Fibroblast of skin of scalp (primary cell): Measurements from ENCODE around the gene PKD1L1. TPM values are rescaled to one million over a fixed set of nuclear protein-coding genes. Genes with fewer than 3 reads are reported as not detected.
"Not testable (repeated sequence)": the region's sequence is repeated elsewhere in the genome, so short reads cannot be mapped to it uniquely, and the experiment has no call there.

ENCODE experiments used
- DNase-seq: peaks from one replicate; pipeline ENCODE4 v3.0.0-alpha.2; 2013
- polyA plus RNA-seq, 2 experiments: library from polyadenylated mRNA; unstranded; fragments of 120-200 nt; gene quantifications; one replicate each; pipeline ENCODE4 v1.2.1, GENCODE V29; 2013; ENCODE audit not compliant: insufficient read length in 2 of 2

PKD1L1 gene, protein sequence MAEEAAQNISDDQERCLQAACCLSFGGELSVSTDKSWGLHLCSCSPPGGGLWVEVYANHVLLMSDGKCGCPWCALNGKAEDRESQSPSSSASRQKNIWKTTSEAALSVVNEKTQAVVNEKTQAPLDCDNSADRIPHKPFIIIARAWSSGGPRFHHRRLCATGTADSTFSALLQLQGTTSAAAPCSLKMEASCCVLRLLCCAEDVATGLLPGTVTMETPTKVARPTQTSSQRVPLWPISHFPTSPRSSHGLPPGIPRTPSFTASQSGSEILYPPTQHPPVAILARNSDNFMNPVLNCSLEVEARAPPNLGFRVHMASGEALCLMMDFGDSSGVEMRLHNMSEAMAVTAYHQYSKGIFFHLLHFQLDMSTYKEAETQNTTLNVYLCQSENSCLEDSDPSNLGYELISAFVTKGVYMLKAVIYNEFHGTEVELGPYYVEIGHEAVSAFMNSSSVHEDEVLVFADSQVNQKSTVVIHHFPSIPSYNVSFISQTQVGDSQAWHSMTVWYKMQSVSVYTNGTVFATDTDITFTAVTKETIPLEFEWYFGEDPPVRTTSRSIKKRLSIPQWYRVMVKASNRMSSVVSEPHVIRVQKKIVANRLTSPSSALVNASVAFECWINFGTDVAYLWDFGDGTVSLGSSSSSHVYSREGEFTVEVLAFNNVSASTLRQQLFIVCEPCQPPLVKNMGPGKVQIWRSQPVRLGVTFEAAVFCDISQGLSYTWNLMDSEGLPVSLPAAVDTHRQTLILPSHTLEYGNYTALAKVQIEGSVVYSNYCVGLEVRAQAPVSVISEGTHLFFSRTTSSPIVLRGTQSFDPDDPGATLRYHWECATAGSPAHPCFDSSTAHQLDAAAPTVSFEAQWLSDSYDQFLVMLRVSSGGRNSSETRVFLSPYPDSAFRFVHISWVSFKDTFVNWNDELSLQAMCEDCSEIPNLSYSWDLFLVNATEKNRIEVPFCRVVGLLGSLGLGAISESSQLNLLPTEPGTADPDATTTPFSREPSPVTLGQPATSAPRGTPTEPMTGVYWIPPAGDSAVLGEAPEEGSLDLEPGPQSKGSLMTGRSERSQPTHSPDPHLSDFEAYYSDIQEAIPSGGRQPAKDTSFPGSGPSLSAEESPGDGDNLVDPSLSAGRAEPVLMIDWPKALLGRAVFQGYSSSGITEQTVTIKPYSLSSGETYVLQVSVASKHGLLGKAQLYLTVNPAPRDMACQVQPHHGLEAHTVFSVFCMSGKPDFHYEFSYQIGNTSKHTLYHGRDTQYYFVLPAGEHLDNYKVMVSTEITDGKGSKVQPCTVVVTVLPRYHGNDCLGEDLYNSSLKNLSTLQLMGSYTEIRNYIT (N-terminal part only)
- 0.78 TPM for polyA plus RNA-seq (2013, experiment 1 of 2; ENCODE audit: insufficient read length)
- 0.42 TPM for polyA plus RNA-seq (2013, experiment 2 of 2; ENCODE audit: insufficient read length)

DNA sequence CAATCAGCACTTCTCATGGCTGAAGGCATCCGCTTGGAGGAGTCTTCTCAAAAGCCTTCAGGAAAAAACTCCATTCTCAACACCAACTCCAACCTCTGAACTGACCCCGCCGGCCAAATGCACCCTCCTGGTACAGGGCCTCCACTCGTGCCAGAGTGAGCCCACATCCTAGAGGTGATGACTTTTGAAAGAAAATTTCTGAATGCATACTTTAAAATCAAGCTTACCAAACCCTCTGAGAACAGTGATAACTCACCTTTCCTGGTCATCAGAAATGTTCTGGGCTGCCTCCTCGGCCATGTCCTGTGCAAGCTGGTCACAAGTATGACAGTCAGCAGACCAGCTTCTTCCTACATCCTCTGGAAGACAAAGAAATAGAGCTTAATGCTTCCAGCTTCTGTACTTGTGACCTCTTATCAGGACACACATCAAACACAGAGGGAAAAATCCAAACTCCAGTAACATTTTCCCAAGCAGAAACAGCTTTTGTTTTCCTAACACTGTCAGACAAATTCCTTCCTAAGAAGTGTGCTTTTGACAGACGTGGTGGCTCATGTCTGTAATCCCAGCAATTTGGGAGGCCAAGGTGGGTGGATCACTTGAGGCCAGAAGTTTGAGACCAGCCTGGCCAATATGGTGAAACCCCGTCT is at the start of gene PKD1L1:
Gene PKD1L1, minus strand, starts transcription at position 326 of the 650 bp plus-strand sequence. Its CDS starts 26 bp downstream, at position 300.
- no peak for DNase-seq

DNA sequence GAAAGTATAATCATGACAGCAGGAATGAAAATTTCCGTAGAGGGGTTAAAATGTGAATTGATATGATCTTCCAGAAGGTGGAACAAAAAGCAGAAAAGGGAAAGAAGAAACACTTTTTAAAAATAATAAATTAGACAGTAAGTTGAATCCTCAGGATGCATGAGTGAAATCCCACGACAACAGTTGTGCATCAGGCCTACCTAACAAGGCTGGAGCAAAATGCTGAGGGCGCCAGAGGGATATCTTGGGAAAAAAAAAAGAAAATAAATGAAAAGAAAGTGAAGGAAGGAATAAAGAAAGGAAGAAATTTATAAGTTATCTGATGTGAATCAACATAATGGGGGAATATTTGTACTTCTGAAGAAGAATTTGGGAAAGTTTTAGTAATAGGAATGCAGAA is 44.2 kb upstream of the PKD1L1 start:
- DNase-seq, result no peak

DNA sequence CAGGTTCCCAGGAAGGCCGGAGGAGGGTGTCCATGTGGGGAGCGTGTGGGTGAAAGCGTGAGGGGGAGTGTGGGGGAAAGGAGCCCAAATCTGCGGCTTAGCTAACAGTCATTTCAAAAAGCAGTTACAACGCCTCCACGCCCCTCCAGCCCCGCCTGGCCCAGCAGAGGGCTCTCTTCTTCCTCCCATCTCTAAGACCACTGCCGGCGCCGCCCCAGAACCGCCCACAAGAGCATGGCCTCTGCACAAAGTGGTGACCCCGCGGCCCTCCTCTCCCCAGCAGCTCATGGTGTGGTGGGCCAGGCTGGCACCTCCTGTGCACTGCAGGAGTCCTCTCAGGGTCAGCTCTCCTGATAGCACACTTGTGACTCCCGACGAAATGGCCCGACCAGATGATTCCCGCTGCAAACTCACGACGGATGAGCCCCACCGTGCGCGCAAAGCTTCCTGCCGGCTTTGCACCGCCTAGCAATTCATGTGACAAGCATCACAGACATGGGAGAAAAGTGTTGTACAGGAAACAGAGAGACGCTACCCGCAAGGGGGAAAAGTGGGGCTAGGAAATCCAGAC is 43.6 kb upstream of the PKD1L1 start:
- peak; percentile 80 for DNase-seq

DNA sequence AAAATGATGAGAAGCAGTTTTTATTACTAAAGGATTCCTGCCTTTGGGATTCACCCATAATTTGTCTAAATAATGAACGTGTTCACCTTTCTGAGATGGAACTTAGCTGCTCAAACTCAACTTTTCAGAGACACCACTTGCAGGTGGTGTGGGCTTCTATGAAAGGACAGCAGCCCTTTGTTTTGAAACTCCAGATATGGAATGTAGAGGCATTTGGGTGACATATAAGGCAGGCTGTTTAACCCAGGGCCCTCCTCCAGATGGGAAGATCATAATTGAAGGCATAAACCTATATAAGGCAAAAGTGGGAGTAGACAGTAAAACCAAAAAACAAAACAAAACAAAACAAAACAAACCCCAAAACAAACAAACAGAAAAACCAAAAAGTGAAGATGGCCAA is 43.0 kb upstream of the PKD1L1 start:
- no peak for DNase-seq

DNA sequence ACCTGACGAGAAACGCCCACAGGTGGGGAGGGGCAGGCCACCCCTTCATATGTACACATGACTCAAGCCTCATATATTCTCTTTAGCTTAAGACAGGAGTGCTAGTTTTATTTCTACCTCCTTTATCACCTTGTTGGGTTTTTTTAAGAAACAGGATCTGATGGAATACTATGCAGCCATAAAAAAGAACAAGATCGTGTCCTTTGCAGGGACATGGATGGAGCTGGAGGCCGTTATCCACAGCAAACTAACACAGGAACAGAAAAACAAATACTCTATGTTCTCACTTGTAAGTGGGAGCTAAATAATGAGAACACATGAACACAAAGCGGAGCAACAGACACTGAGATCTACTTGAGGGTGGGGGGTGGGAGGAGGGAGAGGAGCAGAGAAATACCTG is 42.3 kb upstream of the PKD1L1 start:
- DNase-seq, result no peak

DNA sequence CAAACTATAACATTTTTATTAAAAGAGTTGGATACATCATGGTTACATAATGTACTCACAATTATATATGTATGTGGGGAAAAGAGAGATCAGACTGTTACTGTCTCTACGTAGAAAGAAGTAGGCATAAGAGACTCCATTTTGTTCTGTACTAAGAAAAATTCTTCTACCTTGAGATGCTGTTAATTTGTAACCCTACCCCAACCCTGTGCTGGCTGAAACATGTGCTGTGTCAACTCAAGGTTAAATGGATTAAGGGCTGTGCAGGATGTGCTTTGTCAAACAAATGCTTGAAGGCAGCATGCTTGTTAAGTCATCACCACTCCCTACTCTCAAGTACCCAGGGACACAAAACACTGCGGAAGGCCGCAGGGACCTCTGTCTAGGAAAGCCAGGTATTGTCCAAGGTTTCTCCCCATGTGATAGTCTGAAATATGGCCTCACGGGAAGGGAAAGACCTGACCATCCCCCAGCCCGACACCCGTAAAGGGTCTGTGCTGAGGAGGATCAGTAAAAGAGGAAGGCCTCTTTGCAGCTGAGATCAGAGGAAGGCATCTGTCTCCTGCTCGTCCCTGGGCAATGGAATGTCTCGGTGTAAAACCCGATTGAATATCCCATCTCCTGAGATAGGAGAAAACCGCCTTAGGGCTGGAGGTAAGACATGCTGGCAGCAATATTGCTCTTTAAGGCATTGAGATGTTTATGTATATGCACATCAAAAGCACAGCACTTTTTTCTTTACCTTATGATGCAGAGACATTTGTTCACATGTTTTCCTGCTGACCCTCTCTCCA is 41.5 kb upstream of the PKD1L1 start:
- DNase-seq, result not testable (repeated sequence)

DNA sequence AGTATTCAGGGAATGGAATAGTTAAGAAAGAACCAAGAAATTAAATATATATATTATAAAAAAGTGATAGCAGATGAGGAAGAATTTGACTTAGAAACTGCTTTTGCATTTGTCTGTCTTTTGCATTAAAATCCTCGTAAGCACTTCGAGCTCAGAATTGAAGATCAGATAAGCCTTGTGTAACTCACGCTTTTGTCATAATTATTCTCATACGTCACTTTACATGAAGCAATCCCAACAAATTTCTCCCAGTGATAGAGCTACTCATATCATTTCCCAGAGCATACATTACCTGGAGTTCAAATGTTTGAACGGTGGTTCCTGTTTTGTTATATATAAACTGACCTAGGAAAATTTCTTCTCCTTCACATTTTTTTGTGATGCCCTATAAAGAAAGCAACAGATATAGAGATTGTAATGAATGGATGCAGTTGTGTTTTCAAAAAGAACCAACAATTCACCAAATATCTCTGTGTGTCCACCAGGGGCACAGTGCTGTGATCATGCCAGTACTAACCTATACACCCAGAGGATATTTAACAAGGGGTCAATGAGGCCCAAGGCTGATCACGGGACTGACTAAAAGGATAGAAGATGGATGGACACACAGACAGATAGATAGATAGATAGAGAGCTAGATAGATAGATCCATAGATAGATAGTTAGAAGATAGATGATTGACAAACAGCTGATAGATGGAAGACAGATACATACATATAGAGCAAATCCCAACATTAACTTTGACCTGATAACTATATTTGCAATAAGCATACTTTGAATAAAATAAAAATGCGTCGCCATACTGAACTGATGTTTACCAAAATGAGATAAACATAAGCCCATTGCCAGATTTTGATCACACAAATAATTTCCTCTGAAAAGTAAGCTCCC is 40.5 kb upstream of the PKD1L1 start:
- DNase-seq, result no peak

DNA sequence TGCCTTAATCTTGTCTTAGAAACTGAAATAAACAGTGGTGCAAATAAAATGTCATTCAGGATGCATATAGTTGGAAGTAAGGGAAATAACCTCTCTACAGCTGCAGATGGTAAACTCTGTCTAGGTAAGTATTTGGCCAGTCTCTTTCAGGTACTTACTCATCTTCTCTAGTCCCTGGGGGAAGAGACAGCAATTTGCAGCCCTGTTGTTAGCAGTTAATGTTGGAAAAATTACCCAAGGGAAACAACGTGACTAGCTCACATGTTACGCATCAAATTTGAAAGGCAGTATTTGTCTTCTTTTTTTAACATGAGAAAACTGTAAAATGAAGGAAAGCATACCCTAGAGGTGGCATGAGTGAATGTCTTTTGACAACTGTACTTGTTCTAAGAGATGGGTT is 34.3 kb upstream of the PKD1L1 start:
- no peak for DNase-seq

DNA sequence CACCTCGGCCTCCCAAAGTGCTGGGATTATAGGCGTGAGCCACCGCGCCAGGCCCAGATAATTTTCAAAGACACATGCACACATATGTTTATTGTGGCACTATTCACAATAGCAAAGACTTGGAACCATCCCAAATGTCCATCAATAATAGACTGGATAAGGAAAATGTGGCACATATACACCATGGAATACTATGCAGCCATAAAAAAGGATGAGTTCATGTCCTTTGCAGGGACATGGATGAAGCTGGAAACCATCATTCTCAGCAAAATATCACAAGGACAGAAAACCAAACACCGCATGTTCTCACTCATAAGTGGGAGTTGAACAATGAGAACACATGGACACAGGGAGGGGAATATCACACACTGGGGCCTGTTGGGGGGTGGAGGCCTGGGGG is 32.4 kb upstream of the PKD1L1 start:
- not testable (repeated sequence) for DNase-seq

DNA sequence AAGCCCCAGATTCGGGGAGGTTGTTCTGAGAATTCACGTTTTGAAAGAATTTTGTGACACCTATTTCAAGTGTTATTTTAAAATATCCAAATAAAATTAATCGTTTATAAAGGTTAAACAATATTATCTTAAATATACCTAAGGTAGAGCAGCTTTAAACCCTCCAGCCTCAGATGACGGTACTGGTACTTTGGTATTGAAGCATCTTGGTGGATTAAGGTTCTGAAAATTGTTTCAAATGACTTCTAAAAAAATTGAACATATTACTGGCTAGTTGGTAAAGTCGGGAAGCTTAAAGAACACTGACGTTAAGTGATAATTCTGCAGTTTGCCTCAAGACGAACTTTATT is 31.5 kb upstream of the PKD1L1 start:
- DNase-seq, result no peak

DNA sequence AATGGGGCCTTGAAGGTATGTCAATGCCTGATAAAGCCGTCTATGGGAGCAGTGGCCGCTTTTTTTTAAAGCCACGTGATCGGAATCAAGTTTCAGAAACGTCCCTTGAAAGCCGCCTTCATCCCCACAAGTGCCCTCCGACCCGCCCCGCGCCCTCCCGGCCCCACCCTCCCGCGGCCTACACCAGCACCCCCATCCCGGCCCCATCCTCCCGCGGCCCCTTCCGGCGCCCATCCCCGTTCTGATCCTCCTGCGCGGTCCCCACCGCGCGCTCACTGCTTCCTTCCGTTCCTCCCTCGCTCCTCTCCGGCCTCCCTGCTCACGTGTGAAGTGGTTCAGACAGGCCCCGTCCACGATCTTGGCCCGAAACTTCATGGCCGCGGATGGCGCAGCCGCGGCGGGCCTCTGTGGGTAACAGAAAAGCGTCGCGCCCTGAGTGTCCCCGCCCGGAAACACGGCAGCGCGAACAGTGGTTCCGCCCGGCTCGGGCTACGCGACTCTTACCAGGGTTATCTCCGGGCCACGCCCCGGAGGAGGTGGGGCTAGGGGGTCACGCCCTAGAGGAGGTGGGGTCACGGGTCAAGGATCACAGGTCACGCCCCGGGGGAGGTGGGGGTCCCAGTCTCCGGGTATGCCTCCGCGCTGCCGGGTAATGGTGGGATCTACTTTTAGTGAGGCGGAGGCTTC is 31.0 kb upstream of the PKD1L1 start, which contains the start of gene HUS1:
Gene HUS1, minus strand, starts transcription at position 471 of the 687 bp plus-strand sequence. Its CDS starts 96 bp downstream, at position 375.
- peak; percentile 90 for DNase-seq

DNA sequence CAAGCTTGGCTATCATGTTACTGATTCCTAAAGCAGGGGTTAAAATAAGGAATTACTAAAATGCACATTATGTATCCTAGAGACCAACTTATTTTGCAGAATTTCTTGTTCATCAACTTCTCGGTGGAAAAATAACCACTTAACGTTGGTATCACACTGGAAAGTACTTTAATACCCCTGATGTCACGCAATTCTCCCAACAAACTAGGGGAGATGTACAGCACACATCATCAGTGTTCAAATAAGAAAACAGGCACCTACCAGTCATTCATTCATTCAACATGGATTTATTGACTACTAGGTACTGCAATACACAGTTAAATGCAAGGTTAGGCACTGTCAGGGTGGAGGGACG is 30.5 kb upstream of the PKD1L1 start:
- no peak for DNase-seq

DNA sequence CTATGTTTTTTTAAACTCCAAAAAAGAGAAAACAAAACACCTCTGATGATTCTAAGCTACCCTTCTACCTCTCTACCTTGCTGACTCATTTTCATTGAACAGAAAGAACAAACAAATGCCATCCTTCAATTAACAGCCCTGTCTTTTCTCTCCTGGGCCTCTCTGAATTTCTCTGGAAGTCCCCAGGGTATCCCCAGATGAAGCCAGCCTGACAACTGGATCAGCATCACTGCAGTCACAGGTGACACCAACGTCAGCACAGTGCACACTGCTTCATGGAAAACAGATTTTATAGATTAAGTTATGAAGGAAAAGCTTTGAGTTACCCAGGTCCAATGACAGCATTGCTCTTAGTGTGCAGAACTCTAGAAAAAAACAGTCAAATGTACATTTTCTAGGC is 25.5 kb upstream of the PKD1L1 start:
- no peak for DNase-seq

DNA sequence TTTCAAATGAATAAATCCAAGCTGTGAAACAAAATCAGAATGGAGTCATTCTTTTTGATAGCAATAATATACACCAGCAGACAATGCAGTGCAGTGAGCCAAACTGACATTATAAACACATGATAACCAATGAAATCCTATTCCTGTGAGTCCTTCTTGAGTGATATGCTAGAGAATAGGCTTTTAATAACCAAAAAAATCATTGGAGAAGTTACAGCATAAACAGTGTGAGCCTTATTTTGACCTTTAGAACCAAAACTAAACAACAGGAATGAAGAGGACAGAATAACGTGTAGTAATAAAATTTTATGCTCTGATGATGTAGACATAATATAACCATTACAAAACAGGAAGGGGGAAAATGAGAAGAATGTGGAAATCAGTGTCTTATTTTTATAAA is 22.5 kb upstream of the PKD1L1 start:
- no peak for DNase-seq

DNA sequence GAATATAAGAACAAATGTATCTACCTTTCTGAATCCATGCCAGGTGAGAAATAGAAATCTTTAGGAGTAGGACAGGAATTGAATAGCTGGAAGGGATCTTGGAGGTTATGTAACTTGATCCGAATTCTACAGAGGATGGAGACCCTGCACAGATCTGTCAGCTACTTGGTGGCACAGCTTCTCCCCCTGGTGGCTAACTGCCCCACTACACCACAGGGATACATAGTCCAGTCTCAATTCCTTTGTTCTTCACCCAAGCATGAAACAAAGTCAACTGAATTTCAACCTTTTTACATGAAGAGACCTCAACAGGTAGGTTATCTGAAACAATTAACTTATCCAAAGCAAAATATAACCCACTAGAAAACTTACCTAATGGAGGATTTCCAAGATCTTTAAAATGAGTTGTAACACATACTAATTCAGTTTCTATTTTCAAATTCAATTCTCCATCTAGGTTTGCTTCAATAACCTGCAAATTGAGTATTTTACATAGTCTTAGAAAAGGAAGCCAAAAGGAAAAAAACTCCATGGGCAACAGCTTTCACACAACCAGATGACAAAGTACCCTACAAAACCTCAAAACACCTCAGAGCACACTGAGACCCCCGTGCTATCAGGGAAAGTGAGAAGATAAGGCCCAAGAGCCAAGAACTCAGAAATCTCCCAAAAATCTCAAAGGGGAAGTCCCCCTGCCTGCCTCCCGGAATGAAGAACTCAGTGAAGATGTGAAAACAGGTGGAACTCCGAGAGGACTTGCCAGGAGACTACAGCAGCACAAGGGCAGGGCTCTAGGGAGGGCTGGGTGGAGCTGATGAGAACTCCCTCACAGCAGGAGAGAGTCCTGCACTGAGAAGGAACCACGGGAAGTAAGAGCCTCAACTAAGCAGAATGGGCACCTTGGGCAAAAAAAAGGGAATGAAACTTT is 20.8 kb upstream of the PKD1L1 start:
- peak; percentile 66 for DNase-seq

DNA sequence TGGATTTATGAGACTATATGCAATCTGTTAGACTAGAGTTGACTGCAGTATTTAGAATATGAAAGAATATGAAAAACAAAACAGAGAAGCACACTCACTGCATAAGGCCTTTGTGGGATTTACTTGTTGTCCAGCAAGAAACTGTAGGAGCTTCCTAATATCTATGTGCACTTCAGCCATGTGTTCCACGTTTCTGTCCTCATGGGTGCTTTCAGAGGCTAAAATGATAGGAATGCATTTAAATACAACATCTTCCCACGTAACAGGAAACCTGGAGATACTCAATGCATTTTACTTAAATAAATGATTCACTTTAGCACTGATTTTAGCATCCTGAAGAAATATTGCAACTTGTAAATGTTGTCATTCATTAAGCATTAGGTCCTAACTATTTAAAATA is 19.4 kb upstream of the PKD1L1 start:
- DNase-seq, result no peak

DNA sequence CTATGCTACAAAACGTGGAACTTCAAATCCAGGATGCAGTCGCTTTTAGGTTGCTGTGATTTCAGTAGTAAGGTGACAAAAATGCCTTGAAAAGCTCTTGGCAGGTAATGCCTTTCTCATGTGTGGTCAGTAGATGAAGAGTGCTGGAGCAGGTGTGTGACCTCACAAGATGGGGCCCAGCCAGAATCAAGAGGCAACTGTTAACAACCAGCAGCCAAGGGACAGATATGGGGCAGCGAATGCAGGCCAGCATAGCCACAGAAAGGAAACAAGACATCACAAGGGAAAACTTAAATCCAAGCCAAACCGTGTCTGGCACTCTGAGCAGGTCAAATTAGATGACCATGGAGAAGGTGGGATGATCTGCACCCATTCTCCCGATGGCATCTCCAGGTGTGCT is 18.9 kb upstream of the PKD1L1 start:
- no peak for DNase-seq

DNA sequence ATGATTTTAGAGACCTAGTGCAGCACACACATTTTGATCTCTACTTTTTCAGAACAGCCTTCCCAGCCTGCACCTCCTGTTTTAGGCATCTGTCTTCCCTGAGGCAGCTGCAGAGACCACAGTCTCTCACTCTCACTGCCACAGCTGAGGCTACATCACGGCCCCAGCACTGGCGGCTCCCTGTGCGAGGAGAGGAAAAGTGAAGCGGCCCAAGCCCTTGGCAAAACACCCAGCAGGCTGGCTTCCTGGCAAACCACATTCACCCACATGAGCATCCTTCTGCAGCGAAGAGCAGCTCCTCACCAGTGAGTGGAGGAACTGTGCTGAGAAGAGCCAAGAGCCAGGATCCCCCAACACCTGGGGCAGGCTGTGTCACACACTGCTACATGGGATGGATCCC is 17.2 kb upstream of the PKD1L1 start:
- no peak for DNase-seq
